DMS53 treated with DMSO at 0.1 percent for 48 hours (cell line): ENCODE measurements around the gene NOXA1.
"Not testable (repeated sequence)": the region's sequence is repeated elsewhere in the genome, so short reads cannot be mapped to it uniquely, and the experiment has no call there.

Experiments
- DNase-seq: peaks from one replicate; lab custom pipeline; 2025; ENCODE audit not compliant: unreplicated experiment; lab: John Stamatoyannopoulos, UW

NOXA1 gene

GRCh38 chr9:137437691-137438590 is 14.7 kb downstream of the NOXA1 start:
- DNase-seq, result no peak

- no peak for DNase-seq
Observed at GRCh38 chr9:137438591-137439157, 15.5 kb downstream of the NOXA1 start.

- no peak for DNase-seq
Observed at GRCh38 chr9:137439158-137439714, 16.0 kb downstream of the NOXA1 start.

DNA sequence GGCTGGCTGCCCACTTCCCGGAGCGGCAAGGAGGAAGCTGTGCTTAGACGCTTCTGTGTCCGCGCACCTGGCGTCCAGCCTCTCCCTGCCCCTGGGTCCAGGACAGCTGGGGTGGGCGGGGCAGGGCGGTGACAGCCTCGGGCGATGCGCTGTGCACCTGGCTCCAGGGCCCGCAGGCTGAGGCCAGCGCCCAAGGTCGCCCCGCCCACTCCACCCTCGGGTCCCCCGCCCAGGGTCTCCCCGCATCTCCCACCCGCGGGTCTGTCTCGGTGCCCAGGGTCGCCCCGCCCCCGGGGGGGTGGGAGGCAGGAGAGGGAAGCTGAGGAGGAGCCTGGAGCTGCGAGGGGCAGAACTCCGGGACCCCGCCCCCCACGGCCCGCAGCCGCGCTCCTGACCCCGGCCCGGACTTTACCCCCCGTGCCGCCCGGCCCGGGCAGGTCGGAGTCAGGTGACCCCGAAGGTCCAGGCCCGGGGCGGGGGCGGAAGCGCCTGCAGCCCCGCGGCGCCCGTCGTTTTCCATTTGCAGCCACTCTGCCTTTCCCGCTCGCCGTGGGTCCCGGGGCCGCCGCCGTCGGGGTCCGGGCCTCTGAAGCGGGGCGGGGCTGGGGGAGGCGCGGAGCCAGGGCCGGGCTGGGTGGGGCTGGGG is 18.2 kb downstream of the NOXA1 start, which contains the start of gene ENTPD8:
Gene ENTPD8, minus strand, starts transcription at position 69 of the 646 bp plus-strand sequence. CDS start 3,072 bp downstream, outside the sequence.
- DNase-seq, result peak; percentile 84

DNA sequence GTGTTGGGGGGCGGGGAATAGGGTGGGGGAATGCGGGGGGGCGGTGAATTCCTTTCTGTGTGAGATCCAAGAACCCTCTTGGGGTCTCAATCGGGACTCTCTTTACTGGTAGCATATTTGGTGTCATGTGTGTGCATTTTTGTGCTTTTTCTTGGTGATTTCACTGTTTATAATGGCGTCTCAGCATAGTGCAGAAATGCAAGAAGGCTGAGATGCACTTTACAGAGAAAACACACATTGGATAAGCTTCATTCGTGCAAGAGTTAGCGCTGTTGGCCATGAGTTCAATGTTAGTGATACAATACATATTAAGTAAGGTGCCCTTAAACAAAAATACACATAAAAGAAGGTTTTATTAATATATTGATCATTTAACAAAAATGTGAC is 18.7 kb downstream of the NOXA1 start:
- no peak for DNase-seq

GRCh38 chr9:137444106-137444790 is 21.1 kb downstream of the NOXA1 start:
- no peak for DNase-seq

DNA sequence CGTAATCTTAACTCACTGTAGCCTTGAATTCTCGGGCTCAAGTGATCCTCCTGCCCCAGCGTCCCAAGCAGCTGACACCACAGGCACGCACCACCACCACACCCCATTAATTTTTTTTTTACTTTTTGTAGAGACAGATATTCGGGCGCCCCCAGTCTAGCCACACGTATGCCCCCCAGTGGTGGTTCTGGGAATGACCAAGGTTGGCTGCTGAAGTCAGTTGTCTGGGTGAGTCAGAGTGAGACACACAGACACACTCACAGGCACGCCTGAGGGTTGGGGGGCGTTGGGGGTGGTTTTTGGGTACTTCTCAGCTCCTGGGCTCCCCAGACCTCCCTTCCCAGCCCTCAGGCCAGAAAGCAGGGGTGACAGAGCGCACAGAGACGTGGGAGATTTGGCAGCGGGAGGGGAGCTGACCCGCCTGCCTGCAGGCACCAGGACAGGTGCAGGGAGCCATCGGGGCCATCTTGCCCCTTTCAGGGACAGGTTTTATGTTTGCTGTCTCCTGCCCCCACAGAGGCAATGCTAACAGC is 22.1 kb downstream of the NOXA1 start:
- peak; percentile 70 for DNase-seq

DNA sequence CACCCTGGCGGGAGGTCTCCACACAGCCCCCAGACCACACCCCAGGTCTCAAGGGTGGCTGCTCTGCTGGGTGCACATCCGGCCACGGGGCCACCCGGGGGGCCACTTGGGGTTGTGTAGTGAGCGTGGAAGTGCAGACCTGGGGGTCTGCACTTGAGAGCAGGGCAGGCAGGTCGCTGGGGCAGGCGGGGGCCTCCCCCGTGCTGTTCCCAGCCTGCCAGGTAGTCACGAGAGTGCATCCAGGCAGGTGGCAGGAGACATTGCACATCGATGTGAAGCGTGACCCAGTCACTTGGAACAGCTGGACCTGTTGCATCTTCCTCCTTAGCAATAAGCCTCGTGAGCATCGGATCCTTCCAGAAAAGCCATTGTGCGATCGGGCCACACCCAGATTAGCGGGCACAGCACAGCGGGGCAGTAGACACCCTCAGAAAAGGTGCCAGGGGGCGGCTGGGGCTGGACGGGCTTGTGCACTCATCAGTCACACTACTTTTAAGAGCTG is 22.8 kb downstream of the NOXA1 start:
- DNase-seq, result peak; percentile 61

GRCh38 chr9:137446851-137447471 is 23.8 kb downstream of the NOXA1 start:
- no peak for DNase-seq

GRCh38 chr9:137447722-137448601 is 24.8 kb downstream of the NOXA1 start:
- no peak for DNase-seq

GRCh38 chr9:137448602-137448962 is 25.4 kb downstream of the NOXA1 start:
- no peak for DNase-seq

- DNase-seq, result no peak
Observed at GRCh38 chr9:137449081-137449844, 26.1 kb downstream of the NOXA1 start.

DNA sequence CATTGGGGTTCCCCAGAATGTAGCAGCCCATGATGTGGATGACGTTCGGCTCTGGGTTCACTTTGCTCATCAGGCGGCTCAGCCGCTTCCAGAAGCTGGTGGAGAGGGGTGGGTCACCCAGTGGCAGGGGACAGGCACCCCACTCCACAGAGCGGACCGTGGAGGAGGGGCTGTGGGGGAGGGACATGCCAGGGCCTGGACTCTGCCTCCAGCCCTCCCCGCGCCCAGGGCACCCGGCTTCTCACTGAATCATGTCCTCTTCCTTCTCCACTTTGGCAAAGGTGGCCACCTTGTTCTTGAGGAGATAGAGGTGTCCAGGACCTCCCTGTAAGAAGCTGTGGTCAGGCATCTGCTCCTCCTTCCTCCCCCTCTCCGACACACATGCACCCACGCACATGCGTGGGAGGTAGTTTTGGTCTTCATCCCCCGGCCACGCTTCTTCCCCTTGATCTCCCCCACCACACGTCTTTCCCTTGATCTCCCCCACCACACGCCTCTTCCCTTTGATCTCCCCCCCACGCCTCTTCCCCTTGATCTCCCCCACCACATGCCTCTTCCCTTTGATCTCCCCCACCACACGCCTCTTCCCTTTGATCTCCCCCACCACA is 26.8 kb downstream of the NOXA1 start:
- no peak for DNase-seq

- not testable (repeated sequence) for DNase-seq
Observed at GRCh38 chr9:137450539-137451222, 27.5 kb downstream of the NOXA1 start.

DNA sequence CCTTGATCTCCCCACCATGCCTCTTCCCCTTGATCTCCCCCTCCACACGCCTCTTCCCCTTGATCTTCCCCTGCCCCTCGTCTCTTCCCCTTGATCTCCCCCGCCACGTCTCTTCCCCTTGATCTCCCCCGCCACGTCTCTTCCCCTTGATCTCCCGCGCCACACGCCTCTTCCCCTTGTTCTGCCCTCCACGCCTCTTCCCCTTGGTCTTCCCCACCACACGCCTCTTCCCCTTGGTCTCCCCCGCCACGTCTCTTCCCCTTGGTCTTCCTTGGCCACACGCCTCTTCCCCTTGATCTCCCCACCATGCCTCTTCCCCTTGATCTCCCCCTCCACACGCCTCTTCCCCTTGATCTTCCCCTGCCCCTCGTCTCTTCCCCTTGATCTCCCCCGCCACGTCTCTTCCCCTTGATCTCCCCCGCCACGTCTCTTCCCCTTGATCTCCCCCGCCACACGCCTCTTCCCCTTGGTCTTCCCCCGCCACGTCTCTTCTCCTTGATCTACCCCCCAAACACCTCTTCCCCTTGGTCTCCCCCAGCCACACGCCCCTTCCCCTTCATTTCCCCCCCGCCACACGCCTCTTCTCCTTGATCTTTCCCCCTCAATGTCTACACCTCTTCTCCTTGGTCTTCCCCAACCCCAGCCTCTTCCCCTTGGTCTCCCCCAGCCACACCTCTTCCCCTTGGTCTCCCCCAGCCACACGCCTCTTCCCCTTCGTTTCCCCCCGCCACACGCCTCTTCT is 28.2 kb downstream of the NOXA1 start:
- DNase-seq, result not testable (repeated sequence)

DNA sequence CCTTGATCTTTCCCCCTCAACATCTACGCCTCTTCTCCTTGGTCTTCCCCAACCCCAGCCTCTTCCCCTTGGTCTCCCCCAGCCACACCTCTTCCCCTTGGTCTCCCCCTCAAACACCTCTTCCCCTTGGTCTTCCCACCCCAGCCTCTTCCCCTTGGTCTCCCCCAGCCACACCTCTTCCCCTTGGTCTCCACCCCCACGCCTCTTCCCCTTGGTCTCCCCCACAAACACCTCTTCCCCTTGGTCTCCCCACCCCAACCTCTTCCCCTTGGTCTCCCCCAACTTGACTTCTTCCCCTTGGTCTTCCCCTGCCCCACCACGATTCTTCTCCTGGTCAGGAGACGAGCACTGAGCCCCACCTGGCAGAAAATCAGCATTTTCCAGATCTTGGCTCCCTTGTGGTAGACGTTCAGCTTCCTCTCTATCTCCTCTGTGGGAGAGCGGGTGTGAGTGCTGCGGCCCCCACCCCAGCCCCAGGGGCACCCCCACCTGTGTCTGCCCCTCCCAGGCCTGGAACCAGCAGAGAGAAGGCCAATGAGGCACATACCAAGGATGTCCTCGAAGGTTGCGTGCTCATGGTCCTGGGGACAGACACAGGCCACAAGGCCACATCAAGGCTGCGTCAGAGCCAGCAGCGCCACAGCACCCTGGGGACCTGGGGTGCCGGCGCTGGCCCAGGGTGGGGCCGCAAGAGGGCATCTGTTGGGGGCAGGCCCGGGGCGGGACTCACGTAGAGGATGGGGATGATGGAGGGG is 29.0 kb downstream of the NOXA1 start:
- no peak for DNase-seq
